ENCODE measurements around the gene THSD7A.

Gene THSD7A

DNA sequence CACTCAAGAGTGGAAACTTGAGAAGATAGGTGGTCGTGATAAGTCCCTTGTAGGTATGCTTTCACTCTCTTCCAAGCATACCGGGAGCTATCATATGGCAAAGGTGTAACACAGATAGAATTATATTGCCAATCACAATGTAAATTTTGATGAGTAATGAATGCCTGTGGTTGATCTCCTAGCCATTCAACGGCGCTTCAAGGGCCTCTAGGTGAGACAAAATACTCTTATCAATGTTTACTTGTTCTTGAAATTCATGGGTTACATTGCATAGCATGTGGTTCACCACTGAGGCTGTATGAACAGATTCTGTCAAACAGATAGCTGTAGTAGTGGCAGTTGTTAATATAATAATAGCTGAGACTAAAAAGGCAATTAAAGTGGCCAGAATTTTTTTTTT, 82.4 kb downstream of the THSD7A start:
- H3K4me3 Mint-ChIP-seq = no peak overlapping the region
- no peaks in the 10 kb centered on the region for H3K36me3 Mint-ChIP-seq (ENCODE audit: low read depth)
- no peaks in the 10 kb centered on the region for H3K9me3 Mint-ChIP-seq
- no peaks in the 10 kb centered on the region for H3K4me1 Mint-ChIP-seq (ENCODE audit: low read depth)
- H3K27me3 Mint-ChIP-seq = no peaks in the 10 kb centered on the region
- H3K27ac Mint-ChIP-seq = no peak overlapping the region

GRCh38 chr7:11748884-11749283, 83.1 kb downstream of the THSD7A start:
- Mint-ChIP-seq H3K9me3 (no peaks in the 10 kb centered on the region), H3K27me3 (no peaks in the 10 kb centered on the region), H3K27ac (no peak overlapping the region), H3K4me1 (ENCODE audit: low read depth) (no peaks in the 10 kb centered on the region), H3K36me3 (ENCODE audit: low read depth) (no peaks in the 10 kb centered on the region), H3K4me3 (no peak overlapping the region)

GRCh38 chr7:11747715-11748485, 84.1 kb downstream of the THSD7A start:
- no peaks in the 10 kb centered on the region for H3K27me3 Mint-ChIP-seq
- no peak overlapping the region for H3K4me3 Mint-ChIP-seq
- H3K9me3 Mint-ChIP-seq = no peaks in the 10 kb centered on the region
- no peak overlapping the region for H3K27ac Mint-ChIP-seq
- H3K36me3 Mint-ChIP-seq (ENCODE audit: low read depth) = no peaks in the 10 kb centered on the region
- no peaks in the 10 kb centered on the region for H3K4me1 Mint-ChIP-seq (ENCODE audit: low read depth)

DNA sequence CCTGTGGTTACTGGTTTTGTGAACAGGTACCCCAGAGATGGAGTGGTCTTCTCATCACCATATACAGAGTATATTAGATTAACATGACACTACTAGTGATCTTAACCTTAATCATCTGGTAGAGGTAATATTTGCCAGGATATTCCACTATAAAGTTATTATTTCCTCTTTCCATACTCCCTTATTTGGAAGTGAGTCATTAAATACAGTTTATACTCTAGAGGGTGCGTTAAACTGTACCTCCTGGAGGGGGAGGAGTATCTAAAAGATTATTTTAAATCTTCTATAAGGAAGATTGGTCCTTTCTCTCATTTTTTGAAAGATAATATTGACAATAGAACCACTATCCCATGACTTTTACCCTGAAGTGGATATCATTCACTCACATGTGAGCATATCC, 85.4 kb downstream of the THSD7A start:
- no peak overlapping the region for H3K4me3 Mint-ChIP-seq
- no peak overlapping the region for H3K27ac Mint-ChIP-seq
- H3K27me3 Mint-ChIP-seq = no peaks in the 10 kb centered on the region
- no peaks in the 10 kb centered on the region for H3K36me3 Mint-ChIP-seq (ENCODE audit: low read depth)
- H3K4me1 Mint-ChIP-seq (ENCODE audit: low read depth) = no peaks in the 10 kb centered on the region
- no peaks in the 10 kb centered on the region for H3K9me3 Mint-ChIP-seq

DNA sequence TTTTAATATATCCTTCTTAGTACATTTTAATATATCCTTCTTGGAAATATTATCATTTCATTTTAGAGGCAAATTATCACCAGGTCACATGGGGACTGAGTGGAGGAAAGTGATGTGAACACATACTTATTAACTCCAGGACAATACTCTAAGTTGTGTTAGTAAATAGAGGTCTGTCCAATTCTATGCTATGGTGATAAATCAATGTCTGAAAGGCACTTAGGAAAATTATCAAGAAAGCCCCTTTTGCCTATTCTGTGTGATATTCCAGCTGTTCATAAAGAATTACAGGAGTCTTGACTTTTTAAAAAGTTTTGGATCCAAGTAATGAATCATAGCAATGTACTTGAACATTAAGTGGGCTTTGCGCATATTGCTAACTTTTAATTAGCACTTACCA, 88.5 kb downstream of the THSD7A start:
- H3K4me1 Mint-ChIP-seq (ENCODE audit: low read depth) = no peaks in the 10 kb centered on the region
- no peaks in the 10 kb centered on the region for H3K27me3 Mint-ChIP-seq
- no peaks in the 10 kb centered on the region for H3K9me3 Mint-ChIP-seq
- no peak overlapping the region for H3K27ac Mint-ChIP-seq
- no peak overlapping the region for H3K4me3 Mint-ChIP-seq
- H3K36me3 Mint-ChIP-seq (ENCODE audit: low read depth) = no peaks in the 10 kb centered on the region

- Mint-ChIP-seq H3K4me1 (ENCODE audit: low read depth) (no peaks in the 10 kb centered on the region), H3K27me3 (no peaks in the 10 kb centered on the region), H3K4me3 (no peak overlapping the region), H3K27ac (no peak overlapping the region), H3K36me3 (ENCODE audit: low read depth) (no peaks in the 10 kb centered on the region), H3K9me3 (no peaks in the 10 kb centered on the region)
Measured at GRCh38 chr7:11743016-11743415, 89.0 kb downstream of the THSD7A start.

GRCh38 chr7:11742496-11742895, 89.5 kb downstream of the THSD7A start:
- Mint-ChIP-seq H3K9me3 (no peaks in the 10 kb centered on the region), H3K36me3 (ENCODE audit: low read depth) (no peaks in the 10 kb centered on the region), H3K4me1 (ENCODE audit: low read depth) (no peaks in the 10 kb centered on the region), H3K27me3 (no peaks in the 10 kb centered on the region), H3K27ac (no peak overlapping the region), H3K4me3 (no peak overlapping the region)

DNA sequence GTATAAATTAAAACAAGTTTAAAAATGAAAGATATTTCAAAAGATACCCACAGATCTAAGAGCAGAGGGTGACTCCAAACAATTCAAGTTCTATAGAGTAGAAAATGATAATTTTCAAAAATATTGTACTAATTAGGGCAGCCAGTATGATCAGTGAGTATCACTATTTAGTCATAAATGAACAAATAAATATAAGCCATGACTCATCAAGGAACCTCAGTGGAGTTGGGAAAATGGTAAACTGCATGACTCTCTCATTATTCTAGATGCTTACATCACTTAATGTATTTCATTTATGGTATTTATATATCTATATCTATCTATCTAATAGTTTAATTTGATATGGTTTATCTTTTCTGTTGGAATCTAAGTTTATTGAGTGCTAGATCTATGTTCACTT, 94.3 kb downstream of the THSD7A start:
- H3K9me3 Mint-ChIP-seq = peaks cover 4% of the 10 kb centered on the region
- no peak overlapping the region for H3K27ac Mint-ChIP-seq
- no peak overlapping the region for H3K4me3 Mint-ChIP-seq
- H3K36me3 Mint-ChIP-seq (ENCODE audit: low read depth) = no peaks in the 10 kb centered on the region
- no peaks in the 10 kb centered on the region for H3K4me1 Mint-ChIP-seq (ENCODE audit: low read depth)
- no peaks in the 10 kb centered on the region for H3K27me3 Mint-ChIP-seq

DNA sequence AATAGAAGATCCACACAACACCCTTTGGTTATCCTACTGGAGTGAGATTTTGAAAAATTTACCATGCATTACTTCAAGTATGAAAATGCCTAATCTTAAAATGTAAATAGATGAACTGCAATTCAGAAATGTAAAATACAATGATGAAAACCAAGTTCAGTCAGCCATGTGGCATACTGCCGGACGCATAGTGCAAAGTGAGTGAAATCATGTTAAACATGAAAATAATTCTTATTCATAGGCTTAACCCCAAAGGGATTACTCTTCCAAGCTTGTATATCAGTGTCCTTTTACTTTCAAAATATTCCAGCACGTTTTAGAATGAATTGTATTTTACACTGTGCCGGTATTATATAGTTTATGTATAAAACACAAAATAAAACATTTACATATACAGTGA, 99.8 kb downstream of the THSD7A start:
- Mint-ChIP-seq H3K27ac (no peak overlapping the region), H3K4me3 (no peak overlapping the region), H3K4me1 (ENCODE audit: low read depth) (no peaks in the 10 kb centered on the region), H3K36me3 (ENCODE audit: low read depth) (no peaks in the 10 kb centered on the region), H3K27me3 (no peaks in the 10 kb centered on the region), H3K9me3 (peaks cover 4% of the 10 kb centered on the region)

DNA sequence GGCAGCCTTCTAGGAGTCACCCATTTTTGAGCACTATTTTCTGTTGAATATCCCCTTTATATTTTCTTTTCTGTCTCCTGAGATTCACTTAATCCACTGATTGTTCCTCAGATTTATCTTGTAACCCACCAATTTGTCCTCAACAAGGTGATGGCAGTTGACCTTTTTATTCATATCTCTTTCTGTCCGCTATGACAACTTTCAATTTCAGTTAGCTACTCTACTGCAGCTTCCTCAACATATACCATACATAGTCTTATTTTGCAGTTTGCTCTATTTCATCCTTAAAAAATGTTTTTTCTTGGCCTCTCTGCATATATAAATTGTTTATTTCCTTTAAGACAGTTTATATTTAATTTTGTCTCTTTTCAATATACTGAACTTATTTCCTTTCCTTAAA, 101.3 kb downstream of the THSD7A start:
- Mint-ChIP-seq H3K4me3 (no peak overlapping the region), H3K9me3 (no peaks in the 10 kb centered on the region), H3K27me3 (no peaks in the 10 kb centered on the region), H3K4me1 (ENCODE audit: low read depth) (no peaks in the 10 kb centered on the region), H3K36me3 (ENCODE audit: low read depth) (no peaks in the 10 kb centered on the region), H3K27ac (no peak overlapping the region)

DNA sequence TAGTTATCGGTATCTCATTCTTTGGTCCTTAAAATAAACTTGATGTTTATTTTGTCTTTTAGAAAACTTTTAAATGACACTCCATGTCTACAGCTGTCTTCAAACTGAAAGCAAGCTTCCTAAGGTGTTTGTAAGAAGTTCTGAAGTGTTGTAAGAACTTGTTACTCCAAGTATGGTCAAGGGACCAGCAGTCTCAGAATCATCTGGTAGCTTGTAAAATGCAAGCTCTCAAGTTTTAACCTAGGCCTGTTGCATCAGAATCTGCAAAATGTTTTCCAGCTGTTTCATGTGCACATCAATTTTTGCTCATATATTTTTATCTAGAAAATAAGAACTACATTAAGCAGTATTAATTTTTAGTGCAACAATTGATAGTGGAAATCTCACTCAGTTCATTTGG, 104.1 kb downstream of the THSD7A start:
- Mint-ChIP-seq H3K36me3 (ENCODE audit: low read depth) (no peaks in the 10 kb centered on the region), H3K4me3 (no peak overlapping the region), H3K9me3 (peaks cover 4% of the 10 kb centered on the region), H3K4me1 (ENCODE audit: low read depth) (no peaks in the 10 kb centered on the region), H3K27ac (no peak overlapping the region), H3K27me3 (no peaks in the 10 kb centered on the region)

DNA sequence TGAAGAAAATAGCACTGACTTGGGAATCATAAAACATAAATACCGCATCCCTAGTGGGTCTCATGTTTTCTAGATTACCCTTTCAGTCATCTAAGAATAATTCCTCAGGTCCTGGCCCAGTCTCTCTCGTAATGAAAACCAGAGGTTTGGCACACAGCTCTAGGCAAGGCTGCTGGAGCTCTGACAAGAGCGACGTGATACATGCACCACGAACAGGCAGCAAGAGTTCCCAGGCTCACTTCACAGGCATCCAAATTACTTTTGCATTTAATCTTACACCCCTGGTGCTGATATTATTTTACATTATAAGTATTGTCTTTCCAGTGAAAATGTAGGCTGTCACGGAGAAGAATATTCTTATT, 105.2 kb downstream of the THSD7A start:
- H3K36me3 Mint-ChIP-seq (ENCODE audit: low read depth) = no peaks in the 10 kb centered on the region
- no peak overlapping the region for H3K4me3 Mint-ChIP-seq
- H3K9me3 Mint-ChIP-seq = peaks cover 4% of the 10 kb centered on the region
- H3K4me1 Mint-ChIP-seq (ENCODE audit: low read depth) = no peaks in the 10 kb centered on the region
- H3K27me3 Mint-ChIP-seq = no peaks in the 10 kb centered on the region
- no peak overlapping the region for H3K27ac Mint-ChIP-seq

DNA sequence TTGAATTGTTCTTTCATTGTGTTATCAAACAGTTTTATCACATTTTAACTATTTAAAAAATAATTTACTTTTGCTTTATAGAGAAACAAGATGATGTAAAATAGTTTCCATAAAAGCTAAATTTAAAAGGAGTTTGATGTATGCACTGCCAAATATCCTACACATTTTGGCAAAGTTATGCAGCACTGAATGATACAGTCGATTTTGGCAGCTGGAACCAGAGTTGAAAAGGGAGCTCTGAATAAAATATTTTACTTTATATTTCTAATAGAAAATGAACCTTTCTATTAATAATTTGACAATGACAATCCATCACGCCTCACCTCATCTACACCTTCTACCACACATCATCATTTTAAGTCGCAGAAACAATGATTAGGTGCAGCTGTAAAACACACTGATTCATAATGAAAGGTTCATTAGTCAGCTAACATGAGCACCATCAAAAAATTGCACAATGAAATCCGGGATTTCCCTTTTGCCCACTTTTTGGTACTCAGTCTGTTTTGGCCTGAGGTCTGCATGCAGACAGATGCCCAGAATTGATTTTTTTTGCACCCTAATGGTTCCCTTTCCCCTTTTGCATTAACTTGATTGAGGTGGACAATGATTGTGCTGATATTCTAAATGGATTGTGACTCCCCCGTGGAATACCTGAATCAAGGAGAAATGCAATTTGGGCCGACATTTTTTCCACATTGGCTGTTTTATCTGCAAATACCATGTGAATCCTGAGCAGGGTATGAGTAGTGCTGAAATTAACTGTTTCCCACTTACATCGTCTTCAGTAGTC, 105.8 kb downstream of the THSD7A start:
- H3K27me3 Mint-ChIP-seq = no peaks in the 10 kb centered on the region
- no peaks in the 10 kb centered on the region for H3K4me1 Mint-ChIP-seq (ENCODE audit: low read depth)
- H3K36me3 Mint-ChIP-seq (ENCODE audit: low read depth) = no peaks in the 10 kb centered on the region
- H3K27ac Mint-ChIP-seq = no peak overlapping the region
- peaks cover 4% of the 10 kb centered on the region for H3K9me3 Mint-ChIP-seq
- H3K4me3 Mint-ChIP-seq = no peak overlapping the region

GRCh38 chr7:11716185-11716584, 115.8 kb downstream of the THSD7A start:
- Mint-ChIP-seq H3K36me3 (ENCODE audit: low read depth) (no peaks in the 10 kb centered on the region), H3K27ac (no peak overlapping the region), H3K9me3 (no peaks in the 10 kb centered on the region), H3K27me3 (no peaks in the 10 kb centered on the region), H3K4me3 (no peak overlapping the region), H3K4me1 (ENCODE audit: low read depth) (no peaks in the 10 kb centered on the region)

GRCh38 chr7:11714676-11715075, 117.3 kb downstream of the THSD7A start:
- Mint-ChIP-seq H3K4me1 (ENCODE audit: low read depth) (no peaks in the 10 kb centered on the region), H3K4me3 (no peak overlapping the region), H3K27ac (no peak overlapping the region), H3K27me3 (no peaks in the 10 kb centered on the region), H3K9me3 (no peaks in the 10 kb centered on the region), H3K36me3 (ENCODE audit: low read depth) (no peaks in the 10 kb centered on the region)

DNA sequence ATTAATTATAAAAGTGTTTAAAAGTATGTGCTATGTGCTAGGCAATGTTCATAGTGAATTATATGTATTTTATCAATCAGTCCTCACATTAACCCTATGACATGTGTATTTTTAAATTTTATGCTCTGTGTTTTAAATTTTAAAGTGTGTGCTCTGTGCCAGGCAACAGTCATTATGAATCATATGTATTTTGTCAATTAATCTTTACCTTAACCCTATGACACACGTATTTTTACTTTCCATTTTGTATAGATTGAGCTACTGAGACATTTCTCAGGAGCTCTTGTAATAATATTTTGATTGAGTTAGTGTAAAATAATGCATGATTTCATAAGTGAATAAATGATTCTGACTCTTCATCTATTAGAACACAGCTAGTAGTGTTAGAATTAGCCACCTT, 117.8 kb downstream of the THSD7A start:
- Mint-ChIP-seq H3K4me3 (no peak overlapping the region), H3K9me3 (no peaks in the 10 kb centered on the region), H3K27me3 (no peaks in the 10 kb centered on the region), H3K4me1 (ENCODE audit: low read depth) (no peaks in the 10 kb centered on the region), H3K27ac (no peak overlapping the region), H3K36me3 (ENCODE audit: low read depth) (no peaks in the 10 kb centered on the region)

Data from stimulated activated naive CD8-positive, alpha-beta T cell treated with anti-CD3 and anti-CD28 coated beads, Interleukin-15, Interleukin-2, amounts not matched to agents 100 ng/mL and 50 ng/mL, for 24 hours (primary cell).